ENCODE data around the gene INF2.

Gene INF2

GRCh38 chr14:104755621-104756020 is 66.2 kb downstream of the INF2 start:
- DNase-seq: no peak

- no peak for DNase-seq
Observed at GRCh38 chr14:104756477-104757237, 67.2 kb downstream of the INF2 start.

GRCh38 chr14:104757238-104757585 is 67.8 kb downstream of the INF2 start:
- no peak for DNase-seq

GRCh38 chr14:104757681-104758392 is 68.4 kb downstream of the INF2 start:
- no peak for DNase-seq

- DNase-seq: no peak
Observed at GRCh38 chr14:104758981-104759969, 69.9 kb downstream of the INF2 start.

GRCh38 chr14:104765517-104765916 is 76.1 kb downstream of the INF2 start:
- no peak for DNase-seq

GRCh38 chr14:104766256-104766862 is 76.9 kb downstream of the INF2 start:
- no peak for DNase-seq

GRCh38 chr14:104766863-104767633 is 77.6 kb downstream of the INF2 start:
- DNase-seq: no peak

- DNase-seq: no peak
Observed at GRCh38 chr14:104767634-104767918, 78.2 kb downstream of the INF2 start.

- peak; percentile 76 for DNase-seq
Observed at GRCh38 chr14:104768437-104769323, 79.3 kb downstream of the INF2 start.

GRCh38 chr14:104769324-104770071 is 80.1 kb downstream of the INF2 start:
- DNase-seq: no peak

GRCh38 chr14:104770072-104770579 is 80.7 kb downstream of the INF2 start:
- DNase-seq: no peak

GRCh38 chr14:104770851-104771272 is 81.4 kb downstream of the INF2 start:
- no peak for DNase-seq

GRCh38 chr14:104771374-104771773 is 82.0 kb downstream of the INF2 start:
- DNase-seq: no peak

Data from NCI-H748 treated with DMSO at 0.1 percent for 48 hours (cell line).